GM12878 (cell line): ENCODE measurements around the gene GRIA4. TPM values are rescaled to one million over a fixed set of nuclear protein-coding genes. Genes with fewer than 3 reads are reported as not detected.

ENCODE experiments used
- ATAC-seq: fragments of 200-7000 bp; cut with Tn5 transposase; 3 replicates; pipeline ENCODE4 v1.9.1; 2020; ENCODE audit warnings: mild to moderate bottlenecking, moderate library complexity
- BruUV-seq: library from RNA; stranded (reverse); fragments of 400-500 nt; replicated peaks from 2 replicates; lab custom pipeline; 2021; lab: Mats Ljungman, UMichigan
- CTCF ChIA-PET: fragments of 300-600 bp; sonication (Branson Sonifier 250); formaldehyde crosslinking; extraction: SDS; loops from one replicate; lab custom pipeline; 2021; ENCODE audit warnings: inconsistent platforms; lab: Yijun Ruan, JAX
- POLR2A ChIA-PET: fragments of 350-600 bp; formaldehyde crosslinking; extraction: SDS; loops from one replicate; lab custom pipeline; 2021; ENCODE audit warnings: inconsistent platforms; lab: Charles Lee
- RAD21 ChIA-PET: fragments of 300-600 bp; sonication (Branson Sonifier 250); formaldehyde crosslinking; loops from one replicate; lab custom pipeline; 2023; ENCODE audit warnings: antibody characterized with exemption; ENCODE audit not compliant: unreplicated experiment; lab: Charles Lee
- SMC1A ChIA-PET: fragments of 300-600 bp; sonication (Branson Sonifier 250); formaldehyde crosslinking; loops from one replicate; lab custom pipeline; 2023; ENCODE audit not compliant: unreplicated experiment, uncharacterized antibody; lab: Charles Lee
- DNase-seq: peaks from one replicate; pipeline ENCODE4 v3.0.0-alpha.2; 2011; ENCODE audit warnings: low read depth, low spot score
- FAIRE-seq: peaks from 3 replicates; lab custom pipeline; 2011; peaks lifted over from hg19 to GRCh38; lab: Jason Lieb, UNC
- H2AFZ ChIP-seq: 2 replicates; pipeline ENCODE4 v1.6.0; 2011; ENCODE audit warnings: low read depth, low read length, control low read depth; ENCODE audit not compliant: control insufficient read depth
- H3K27ac ChIP-seq: 2 replicates; pipeline ENCODE4 v1.5.1; 2011; ENCODE audit warnings: control low read depth; ENCODE audit not compliant: control insufficient read depth, insufficient read depth
- H3K27me3 ChIP-seq, 2 experiments: replicated peaks in 1 of 2; 2 replicates each; pipeline versions ENCODE4 v1.6.0 to v1.6.1; 2011; ENCODE audit warnings: low read length in 1 of 2; ENCODE audit not compliant: control insufficient read depth in 2 of 2, insufficient read depth in 2 of 2
- H3K36me3 ChIP-seq, 2 experiments: 2 replicates each; pipeline ENCODE4 v1.5.1; 2011; ENCODE audit warnings: low read length in 1 of 2; ENCODE audit not compliant: control insufficient read depth in 2 of 2, insufficient read depth in 2 of 2
- H3K4me1 ChIP-seq: 2 replicates; pipeline ENCODE4 v1.6.1; 2011; ENCODE audit warnings: mild to moderate bottlenecking, low read length, moderate library complexity, mixed read lengths; ENCODE audit not compliant: control insufficient read depth, insufficient read depth
- H3K4me2 ChIP-seq: 2 replicates; pipeline ENCODE4 v1.6.0; 2011; ENCODE audit warnings: control low read depth; ENCODE audit not compliant: control insufficient read depth, insufficient read depth
- H3K4me3 ChIP-seq: fragments of 200-600 bp; sonication (generic); 2 replicates; pipeline ENCODE4 v1.5.1; 2016
- H3K79me2 ChIP-seq: 2 replicates; pipeline ENCODE4 v1.6.0; 2011; ENCODE audit warnings: low read length; ENCODE audit not compliant: control insufficient read depth, insufficient read depth
- H3K9ac ChIP-seq: 2 replicates; pipeline ENCODE4 v1.8.0; 2011; ENCODE audit warnings: low read length, control low read depth, mixed read lengths; ENCODE audit not compliant: control insufficient read depth, insufficient read depth
- H3K9me3 ChIP-seq: replicated peaks from 3 replicates; pipeline ENCODE4 v1.5.1; 2011; ENCODE audit warnings: mild to moderate bottlenecking, low read length; ENCODE audit not compliant: control insufficient read depth, insufficient read depth
- H4K20me1 ChIP-seq: 2 replicates; pipeline ENCODE4 v1.6.0; 2011; ENCODE audit not compliant: control insufficient read depth, insufficient read depth
- ATF7 ChIP-seq: fragments of 450-650 bp; IDR thresholded peaks from 2 replicates; pipeline ENCODE4 v1.6.1; 2016; ENCODE audit warnings: low read depth, mild to moderate bottlenecking
- BCL3 ChIP-seq: IDR thresholded peaks from 2 replicates; pipeline ENCODE4 v1.6.1; 2011; ENCODE audit warnings: borderline replicate concordance, low read depth, mild to moderate bottlenecking, moderate library complexity, low read length; ENCODE audit not compliant: insufficient read depth, poor library complexity, severe bottlenecking
- BMI1 ChIP-seq: fragments of 450-650 bp; IDR thresholded peaks from 2 replicates; pipeline ENCODE4 v1.6.1; 2016; ENCODE audit warnings: mild to moderate bottlenecking, moderate library complexity, borderline replicate concordance
- EZH2 ChIP-seq: IDR thresholded peaks from 2 replicates; pipeline ENCODE4 v1.6.1; 2012; ENCODE audit warnings: low read depth, mild to moderate bottlenecking, control low read depth, inconsistent platforms, low read length, borderline replicate concordance; ENCODE audit not compliant: control insufficient read depth
- FOS ChIP-seq: IDR thresholded peaks from 3 replicates; pipeline ENCODE4 v1.6.1; 2011; ENCODE audit warnings: borderline replicate concordance; ENCODE audit not compliant: insufficient read length; ENCODE audit errors: extremely low read depth
- HDAC2 ChIP-seq: fragments of 200-600 bp; sonication (generic); IDR thresholded peaks from 2 replicates; pipeline ENCODE4 v1.6.1; 2017
- HDAC6 ChIP-seq: fragments of 200-600 bp; sonication (generic); IDR thresholded peaks from one replicate; pipeline ENCODE4 v1.8.0; 2017; ENCODE audit warnings: antibody characterized with exemption; ENCODE audit not compliant: unreplicated experiment
- JUND ChIP-seq: IDR thresholded peaks from 2 replicates; pipeline ENCODE4 v1.6.1; 2012; ENCODE audit warnings: low read depth, mild to moderate bottlenecking, low read length, improper control_type of control experiment, moderate library complexity
- RB1 ChIP-seq: fragments of 450-650 bp; formaldehyde crosslinking; IDR thresholded peaks from 2 replicates; pipeline ENCODE4 v1.6.1; 2017; ENCODE audit warnings: mild to moderate bottlenecking, borderline replicate concordance
- SP1 ChIP-seq: IDR thresholded peaks from one replicate; pipeline ENCODE4 v1.6.1; 2011; ENCODE audit warnings: low read depth, low read length
- ZBTB33 ChIP-seq: fragments of 450-650 bp; IDR thresholded peaks from 2 replicates; pipeline ENCODE4 v1.6.1; 2017; ENCODE audit warnings: mild to moderate bottlenecking
- ZNF207 ChIP-seq: fragments of 450-650 bp; IDR thresholded peaks from 2 replicates; pipeline ENCODE4 v1.6.1; 2014; ENCODE audit warnings: antibody characterized with exemption, mild to moderate bottlenecking, borderline replicate concordance
- ZNF274 ChIP-seq: IDR thresholded peaks from one replicate; pipeline ENCODE4 v1.8.0; 2011; ENCODE audit not compliant: insufficient read length, insufficient read depth
- WGBS: methylation state at CpG from one replicate; pipeline ENCODE4 v1.1.6; 2016; ENCODE audit warnings: low lambda C conversion rate; ENCODE audit not compliant: insufficient replicate concordance, insufficient coverage; ENCODE audit errors: missing lambda C conversion rate; 5-methylcytosine and 5-hydroxymethylcytosine counted together
- in situ Hi-C: fragments of 300-500 bp; cut with MboI; formaldehyde crosslinking; loops from 9 replicates; pipeline ENCODE4 v1.14.3; 2018; ENCODE audit warnings: mixed read lengths
- intact Hi-C: fragments of 100-400 bp; cut with micrococcal nuclease; formaldehyde crosslinking; loops from one replicate; pipeline ENCODE4 v1.14.2; 2022; ENCODE audit not compliant: unreplicated experiment
- polyA plus RNA-seq, 11 experiments: library from polyadenylated mRNA; depleted of rRNA in 4 of 11; unstranded in 6 of 11; stranded (reverse) in 5 of 11; fragments of >200 nt; fragmentation: Nextera tagmentation in 4 of 11; fragmentation: Illumina TruSeq in 1 of 11; extraction: Ambion mirVana in 4 of 11; extraction: Trizol in 1 of 11; gene quantifications; 1 replicate in 1 of 11; 2 replicates in 10 of 11; pipeline versions ENCODE4 v1.2.1 to v1.2.3, GENCODE V29; 2011 to 2016; ENCODE audit warnings: inconsistent platforms in 2 of 11, missing spikeins in 2 of 11, low read depth in 1 of 11
- total RNA-seq, 4 experiments: library from RNA; depleted of rRNA in 3 of 4; stranded (reverse); fragments of >200 nt in 3 of 4; fragmentation: Illumina TruSeq in 1 of 4; extraction: Trizol in 1 of 4; gene quantifications; 2 replicates each; pipeline versions ENCODE4 v1.2.1 to v1.2.3, GENCODE V29; 2013 to 2021
- TF ChIP-seq, protein P1 (sequence below): IDR thresholded peaks from 2 replicates; pipeline ENCODE4 v1.6.1; 2011; ENCODE audit warnings: low read depth, low read length, improper control_type of control experiment, borderline replicate concordance
- TF ChIP-seq, protein P2 (sequence below): IDR thresholded peaks from 2 replicates; pipeline ENCODE4 v1.6.1; 2012; ENCODE audit warnings: low read depth, low read length, improper control_type of control experiment
- TF ChIP-seq, protein P3 (sequence below): IDR thresholded peaks from 2 replicates; pipeline ENCODE4 v1.6.1; 2012; ENCODE audit warnings: improper control_type of control experiment, low read depth, low read length; ENCODE audit not compliant: insufficient replicate concordance

The GRIA4 gene
- total and polyA plus RNA-seq, 10 of the 15 experiments (the other 5 are each of a cell fraction or from before 2014, with no cell fraction given), result 0.04 TPM; not detected in 9

- no peak for ATAC-seq
- Histone ChIP-seq H3K4me2 (no peak overlapping the region), H2AFZ (no peak overlapping the region), H3K27me3 (no peaks in the 10 kb centered on the region), H3K27ac (no peak overlapping the region), H3K4me3 (no peak overlapping the region), H3K36me3 (no peaks in the 10 kb centered on the region), H3K9me3 (no peaks in the 10 kb centered on the region), H4K20me1 (no peaks in the 10 kb centered on the region), H3K79me2 (no peaks in the 10 kb centered on the region), H3K4me1 (no peaks in the 10 kb centered on the region), H3K9ac (no peak overlapping the region)
- WGBS, result 64% methylated on average over 3 of the region's 3 CpGs
- BruUV-seq, result no TSS peak
- POLR2A ChIA-PET, result no interaction called here
- in situ Hi-C loops (no loop called here), intact Hi-C loops (no loop called here)
- FAIRE-seq, result no peak
- CTCF ChIA-PET, result no interaction called here
- SMC1A ChIA-PET, result no interaction called here
- RAD21 ChIA-PET, result no interaction called here
- DNase-seq, result no peak
- no peak for TF ChIP-seq JUND
- TF ChIP-seq, protein P1, sequence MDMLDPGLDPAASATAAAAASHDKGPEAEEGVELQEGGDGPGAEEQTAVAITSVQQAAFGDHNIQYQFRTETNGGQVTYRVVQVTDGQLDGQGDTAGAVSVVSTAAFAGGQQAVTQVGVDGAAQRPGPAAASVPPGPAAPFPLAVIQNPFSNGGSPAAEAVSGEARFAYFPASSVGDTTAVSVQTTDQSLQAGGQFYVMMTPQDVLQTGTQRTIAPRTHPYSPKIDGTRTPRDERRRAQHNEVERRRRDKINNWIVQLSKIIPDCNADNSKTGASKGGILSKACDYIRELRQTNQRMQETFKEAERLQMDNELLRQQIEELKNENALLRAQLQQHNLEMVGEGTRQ, result no peak
- TF ChIP-seq BMI1, result no peak
- TF ChIP-seq EZH2, result no peak
- TF ChIP-seq ZNF274, result no peak
- no peak for TF ChIP-seq SP1
- no peak for TF ChIP-seq ZNF207
- no peak for TF ChIP-seq RB1
- TF ChIP-seq, protein P2, sequence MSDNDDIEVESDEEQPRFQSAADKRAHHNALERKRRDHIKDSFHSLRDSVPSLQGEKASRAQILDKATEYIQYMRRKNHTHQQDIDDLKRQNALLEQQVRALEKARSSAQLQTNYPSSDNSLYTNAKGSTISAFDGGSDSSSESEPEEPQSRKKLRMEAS, result no peak
- TF ChIP-seq ATF7, result no peak
- no peak for TF ChIP-seq ZBTB33
- no peak for TF ChIP-seq HDAC2
- TF ChIP-seq, protein P3, sequence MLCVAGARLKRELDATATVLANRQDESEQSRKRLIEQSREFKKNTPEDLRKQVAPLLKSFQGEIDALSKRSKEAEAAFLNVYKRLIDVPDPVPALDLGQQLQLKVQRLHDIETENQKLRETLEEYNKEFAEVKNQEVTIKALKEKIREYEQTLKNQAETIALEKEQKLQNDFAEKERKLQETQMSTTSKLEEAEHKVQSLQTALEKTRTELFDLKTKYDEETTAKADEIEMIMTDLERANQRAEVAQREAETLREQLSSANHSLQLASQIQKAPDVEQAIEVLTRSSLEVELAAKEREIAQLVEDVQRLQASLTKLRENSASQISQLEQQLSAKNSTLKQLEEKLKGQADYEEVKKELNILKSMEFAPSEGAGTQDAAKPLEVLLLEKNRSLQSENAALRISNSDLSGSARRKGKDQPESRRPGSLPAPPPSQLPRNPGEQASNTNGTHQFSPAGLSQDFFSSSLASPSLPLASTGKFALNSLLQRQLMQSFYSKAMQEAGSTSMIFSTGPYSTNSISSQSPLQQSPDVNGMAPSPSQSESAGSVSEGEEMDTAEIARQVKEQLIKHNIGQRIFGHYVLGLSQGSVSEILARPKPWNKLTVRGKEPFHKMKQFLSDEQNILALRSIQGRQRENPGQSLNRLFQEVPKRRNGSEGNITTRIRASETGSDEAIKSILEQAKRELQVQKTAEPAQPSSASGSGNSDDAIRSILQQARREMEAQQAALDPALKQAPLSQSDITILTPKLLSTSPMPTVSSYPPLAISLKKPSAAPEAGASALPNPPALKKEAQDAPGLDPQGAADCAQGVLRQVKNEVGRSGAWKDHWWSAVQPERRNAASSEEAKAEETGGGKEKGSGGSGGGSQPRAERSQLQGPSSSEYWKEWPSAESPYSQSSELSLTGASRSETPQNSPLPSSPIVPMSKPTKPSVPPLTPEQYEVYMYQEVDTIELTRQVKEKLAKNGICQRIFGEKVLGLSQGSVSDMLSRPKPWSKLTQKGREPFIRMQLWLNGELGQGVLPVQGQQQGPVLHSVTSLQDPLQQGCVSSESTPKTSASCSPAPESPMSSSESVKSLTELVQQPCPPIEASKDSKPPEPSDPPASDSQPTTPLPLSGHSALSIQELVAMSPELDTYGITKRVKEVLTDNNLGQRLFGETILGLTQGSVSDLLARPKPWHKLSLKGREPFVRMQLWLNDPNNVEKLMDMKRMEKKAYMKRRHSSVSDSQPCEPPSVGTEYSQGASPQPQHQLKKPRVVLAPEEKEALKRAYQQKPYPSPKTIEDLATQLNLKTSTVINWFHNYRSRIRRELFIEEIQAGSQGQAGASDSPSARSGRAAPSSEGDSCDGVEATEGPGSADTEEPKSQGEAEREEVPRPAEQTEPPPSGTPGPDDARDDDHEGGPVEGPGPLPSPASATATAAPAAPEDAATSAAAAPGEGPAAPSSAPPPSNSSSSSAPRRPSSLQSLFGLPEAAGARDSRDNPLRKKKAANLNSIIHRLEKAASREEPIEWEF, result no peak
- TF ChIP-seq BCL3, result no peak
- no peak for TF ChIP-seq FOS
- no peak for TF ChIP-seq HDAC6
Observed at GRCh38 chr11:105732611-105733010, 122.7 kb downstream of the GRIA4 start.
